Measurements from ENCODE around the gene DOCK3.
"Not testable (repeated sequence)": the region's sequence is repeated elsewhere in the genome, so short reads cannot be mapped to it uniquely, and the experiment has no call there.

DOCK3 gene

DNA sequence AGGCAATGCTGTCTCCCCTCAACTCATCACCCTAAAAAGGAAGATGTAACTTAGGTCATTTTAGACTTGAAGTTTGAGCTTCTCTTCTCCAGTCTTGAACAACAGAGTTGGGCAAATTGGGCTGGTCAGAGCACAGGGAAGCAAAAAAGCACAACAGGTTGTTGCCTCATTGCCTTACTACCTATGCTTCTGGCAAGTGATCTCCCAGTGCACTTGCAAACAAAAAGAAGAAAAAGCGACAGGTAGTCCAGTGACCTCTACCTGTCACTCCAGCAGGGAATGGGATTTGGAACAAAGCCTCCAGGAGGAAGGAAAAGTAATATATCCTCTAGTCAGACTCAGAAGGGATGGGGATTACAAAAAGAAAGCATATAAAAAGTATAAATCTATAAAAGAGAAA, 550.1 kb downstream of the DOCK3 start:
- no peak for DNase-seq (ENCODE audit: low spot score)

DNA sequence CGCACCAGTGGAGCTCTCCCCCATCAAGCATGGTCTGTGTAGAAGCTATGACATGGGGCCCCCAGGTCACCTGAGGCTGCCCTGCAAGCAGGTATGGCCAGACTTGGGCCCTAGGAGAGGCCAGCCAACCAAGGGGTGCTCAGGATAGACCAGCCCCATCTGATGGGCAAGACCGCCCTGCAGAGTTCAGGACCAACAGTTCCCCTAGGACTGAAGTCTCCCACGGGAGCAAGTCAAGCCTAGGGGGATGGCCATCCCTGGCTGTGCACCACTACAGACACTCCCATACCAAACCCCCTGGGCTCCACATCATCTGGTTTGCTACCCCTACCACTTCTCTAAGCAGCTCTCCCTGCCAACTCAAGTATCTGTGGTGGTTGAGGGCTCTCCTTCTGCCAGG, 568.2 kb downstream of the DOCK3 start:
- no peak for DNase-seq (ENCODE audit: low spot score)

DNA sequence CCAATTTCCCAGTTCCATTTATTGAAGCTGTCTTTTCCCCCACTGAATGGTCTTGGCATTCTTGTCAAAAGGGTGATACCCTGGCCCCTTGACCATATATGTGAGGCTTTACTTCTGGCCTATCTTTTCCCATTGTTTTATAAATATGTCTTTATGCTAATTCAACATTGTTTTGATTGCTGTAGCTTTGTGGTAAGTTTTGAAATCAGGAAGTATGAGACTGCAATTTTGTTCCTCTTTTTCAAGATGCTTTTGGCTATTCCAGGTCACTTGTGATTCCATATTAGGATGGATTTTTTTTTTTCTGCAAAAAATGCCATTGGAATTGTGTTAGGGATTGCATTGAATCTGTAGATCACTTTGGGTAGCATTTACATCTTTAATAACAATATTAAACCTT, 569.2 kb downstream of the DOCK3 start:
- no peak for DNase-seq (ENCODE audit: low spot score)

DNA sequence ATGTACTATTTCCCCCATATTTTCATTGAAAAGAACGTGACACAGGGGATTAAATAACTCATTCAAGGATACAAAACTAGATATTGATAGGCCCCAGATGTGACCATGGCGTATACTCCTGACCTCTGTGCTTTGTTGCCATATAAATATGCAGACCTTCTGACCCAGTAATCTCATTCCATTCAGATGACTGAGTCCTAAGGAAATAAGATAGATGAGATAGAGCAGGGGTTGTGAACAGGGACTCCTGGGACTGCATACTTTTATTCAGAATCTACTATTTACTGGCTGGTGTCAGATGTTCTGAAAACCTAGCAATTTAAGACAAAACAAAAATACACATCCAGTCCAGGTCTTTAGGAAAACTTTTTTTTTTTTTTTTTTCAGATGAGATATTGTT, 571.1 kb downstream of the DOCK3 start:
- no peak for DNase-seq (ENCODE audit: low spot score)

DNA sequence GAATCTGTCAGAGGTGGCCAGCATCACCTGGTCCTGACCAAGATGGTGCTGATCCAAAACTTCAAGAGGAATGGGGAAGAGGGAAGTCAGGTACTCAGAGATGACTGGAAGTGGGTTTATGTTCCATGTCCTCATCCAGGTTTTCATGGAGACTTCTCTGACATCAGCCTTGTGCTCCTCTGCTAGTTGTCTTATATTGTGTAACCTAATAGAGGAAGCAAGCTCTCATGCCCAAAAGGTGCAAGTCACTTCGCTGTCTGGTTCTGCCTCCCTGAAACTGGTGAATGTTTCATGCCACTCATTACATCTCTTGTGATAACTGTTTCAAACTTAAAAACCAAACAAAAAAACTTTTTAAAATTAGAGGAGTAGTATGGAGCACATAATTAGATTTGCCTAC, 583.1 kb downstream of the DOCK3 start:
- no peak for DNase-seq (ENCODE audit: low spot score)

DNA sequence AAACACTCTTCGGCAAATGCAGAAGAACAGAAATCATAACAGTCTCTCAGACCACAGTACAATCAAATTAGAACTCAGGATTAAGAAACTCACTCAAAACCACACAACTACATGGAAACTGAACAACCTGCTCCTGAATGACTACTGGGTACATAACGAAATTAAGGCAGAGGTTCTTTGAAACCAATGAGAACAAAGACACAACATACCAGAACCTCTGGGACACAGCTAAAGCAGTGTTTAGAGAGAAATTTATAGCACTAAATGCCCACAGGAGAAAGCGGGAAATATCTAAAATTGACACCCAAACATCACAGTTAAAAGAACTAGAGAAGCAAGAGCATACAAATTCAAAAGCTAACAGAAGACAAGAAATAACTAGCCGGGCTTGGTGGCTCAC, 589.4 kb downstream of the DOCK3 start:
- not testable (repeated sequence) for DNase-seq (ENCODE audit: low spot score)

DNA sequence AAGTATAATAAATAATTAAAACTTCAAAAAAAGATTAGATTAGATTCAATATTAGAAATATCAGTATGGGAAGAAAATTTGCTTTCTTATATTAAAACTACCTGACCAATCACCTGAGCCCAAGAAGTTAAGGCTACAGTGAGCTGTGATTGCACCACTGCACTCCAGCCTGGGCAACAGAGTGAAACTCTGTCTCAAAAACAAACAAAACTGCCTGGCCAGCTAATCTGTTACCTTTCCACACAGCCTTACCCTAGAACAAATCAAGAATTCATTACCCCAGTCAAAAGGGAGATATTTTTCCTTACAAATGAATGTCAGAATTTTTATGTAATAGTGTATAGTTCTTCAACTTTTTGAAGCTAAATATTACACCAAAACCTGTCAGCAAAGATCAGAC, 593.4 kb downstream of the DOCK3 start:
- DNase-seq (ENCODE audit: low spot score): no peak

DNA sequence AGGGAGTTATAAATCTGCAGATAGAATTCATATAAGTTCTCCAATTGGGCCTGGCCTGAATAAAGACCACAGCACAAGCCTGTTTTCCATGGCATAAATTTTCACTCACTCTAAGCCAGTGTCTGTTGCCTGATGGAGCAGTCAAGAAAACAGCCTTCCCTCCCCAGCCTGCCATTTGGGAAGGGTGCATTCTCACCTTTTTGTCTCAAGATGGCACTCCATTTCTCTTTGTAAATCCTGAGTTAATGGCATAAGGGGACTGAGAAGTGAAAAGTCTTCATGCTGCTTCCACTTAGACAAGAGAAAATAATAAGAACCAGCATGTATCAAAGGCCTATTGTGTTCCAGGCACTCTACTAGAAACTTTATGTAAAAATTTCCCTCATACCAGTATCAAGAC, 594.7 kb downstream of the DOCK3 start:
- no peak for DNase-seq (ENCODE audit: low spot score)

DNA sequence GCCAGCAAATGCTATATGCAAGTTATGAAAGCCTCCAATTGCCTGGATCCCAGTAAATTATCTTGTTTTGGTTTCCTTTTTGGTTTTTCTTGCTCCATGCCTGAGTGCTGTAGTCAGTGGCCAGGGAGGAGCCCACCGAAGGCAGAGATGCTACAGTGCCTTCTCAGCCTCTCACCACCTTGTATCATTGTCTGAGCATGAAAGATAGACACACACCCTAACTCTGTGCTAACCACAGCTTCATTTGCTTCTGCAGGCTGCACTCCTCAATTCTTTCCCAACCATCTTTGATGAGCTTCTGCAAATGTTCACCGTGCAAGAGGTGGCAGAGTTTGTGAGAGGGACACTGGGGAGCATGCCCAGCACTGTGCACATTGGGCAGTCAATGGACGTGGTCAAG, 595.8 kb downstream of the DOCK3 start:
- no peak for DNase-seq (ENCODE audit: low spot score)

DNA sequence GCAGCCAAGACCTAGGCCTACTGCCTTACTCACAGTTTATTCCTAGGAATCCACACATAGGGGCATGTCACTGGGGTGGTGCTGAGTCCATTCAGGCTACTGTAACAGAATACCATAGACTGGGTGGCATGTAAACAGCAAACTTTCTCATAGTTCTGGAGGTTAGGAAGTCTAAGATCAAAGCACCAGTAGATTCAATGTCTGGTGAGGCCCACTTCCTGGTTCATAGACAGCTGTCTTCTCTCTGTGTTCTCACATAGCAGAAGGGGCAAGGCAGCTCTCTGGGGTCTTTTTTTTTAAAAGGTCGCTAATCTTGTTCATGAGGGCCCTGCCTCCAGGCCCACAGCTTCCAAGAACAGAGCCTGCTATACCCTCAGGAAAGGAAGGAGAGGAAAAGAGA, 596.4 kb downstream of the DOCK3 start:
- no peak for DNase-seq (ENCODE audit: low spot score)

DNA sequence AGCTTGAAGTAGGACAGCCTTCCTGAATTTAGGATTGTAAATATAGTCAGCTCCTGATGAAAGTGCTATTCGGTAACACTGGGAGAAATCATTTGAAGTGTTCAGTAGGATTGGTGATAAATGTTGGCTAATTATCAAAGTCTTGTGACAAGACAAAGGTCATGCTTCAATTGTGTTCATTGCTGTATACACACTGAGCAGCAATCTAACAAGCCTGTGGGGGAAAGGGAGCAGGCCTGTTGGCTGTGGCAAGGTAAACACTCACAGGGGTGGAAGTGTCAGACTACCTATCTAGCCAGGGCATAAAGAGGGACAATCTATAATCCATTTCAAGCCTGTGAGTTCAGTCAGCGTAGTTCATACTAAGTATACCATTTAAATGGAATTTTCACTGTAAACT, 599.3 kb downstream of the DOCK3 start:
- no peak for DNase-seq (ENCODE audit: low spot score)

DNA sequence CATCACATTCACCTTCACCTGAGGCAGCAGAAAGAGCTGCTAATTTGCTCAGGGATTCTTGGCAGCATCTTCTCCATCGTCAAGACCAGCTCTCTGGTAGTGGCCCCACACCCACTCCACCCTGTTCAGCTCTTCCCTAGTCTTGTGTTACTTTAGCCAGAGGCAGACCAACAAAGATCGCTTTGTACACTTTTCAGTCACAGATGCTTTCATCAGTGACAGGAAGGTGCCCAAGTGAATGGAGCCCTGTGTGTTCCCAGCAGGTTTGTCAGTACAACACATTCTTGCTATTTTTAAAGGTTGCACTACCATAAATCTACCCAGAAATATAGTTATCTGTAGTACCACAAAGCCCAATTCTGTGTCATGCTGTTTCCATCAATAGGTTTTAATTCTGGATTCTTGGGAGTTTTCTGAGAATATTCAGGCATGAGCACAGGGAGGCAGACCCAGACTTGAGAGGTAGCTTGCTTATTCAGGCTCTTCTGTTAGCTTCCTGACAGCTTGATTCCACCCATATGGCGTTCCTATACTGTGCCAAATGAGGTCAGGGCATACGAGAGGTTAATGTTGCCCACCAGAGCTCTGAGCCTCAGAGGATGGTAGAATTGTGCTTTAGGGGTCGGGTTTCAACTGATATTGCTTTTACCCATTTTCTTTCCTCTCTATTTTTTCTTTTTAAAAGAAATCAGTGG, 600.5 kb downstream of the DOCK3 start:
- no peak for DNase-seq (ENCODE audit: low spot score)

DNA sequence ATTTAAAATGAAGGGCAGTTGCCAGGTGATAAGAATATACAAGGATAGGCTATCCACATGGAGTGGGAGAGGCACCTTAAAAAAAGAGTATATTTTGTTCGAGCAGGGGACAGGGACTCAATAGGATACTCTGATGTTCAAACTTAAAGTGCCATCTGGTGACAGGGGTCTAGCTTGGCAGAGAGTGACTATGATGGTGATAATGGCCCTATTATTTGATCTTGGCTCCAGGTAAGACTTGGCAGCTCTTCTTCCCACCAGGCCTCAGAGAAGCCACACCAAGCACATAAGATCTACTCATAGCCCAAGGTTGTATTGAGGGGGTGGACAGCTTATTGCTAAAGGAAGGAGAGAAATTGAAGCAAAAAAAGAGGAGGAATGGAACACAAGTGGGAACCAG, 601.3 kb downstream of the DOCK3 start:
- no peak for DNase-seq (ENCODE audit: low spot score)

DNA sequence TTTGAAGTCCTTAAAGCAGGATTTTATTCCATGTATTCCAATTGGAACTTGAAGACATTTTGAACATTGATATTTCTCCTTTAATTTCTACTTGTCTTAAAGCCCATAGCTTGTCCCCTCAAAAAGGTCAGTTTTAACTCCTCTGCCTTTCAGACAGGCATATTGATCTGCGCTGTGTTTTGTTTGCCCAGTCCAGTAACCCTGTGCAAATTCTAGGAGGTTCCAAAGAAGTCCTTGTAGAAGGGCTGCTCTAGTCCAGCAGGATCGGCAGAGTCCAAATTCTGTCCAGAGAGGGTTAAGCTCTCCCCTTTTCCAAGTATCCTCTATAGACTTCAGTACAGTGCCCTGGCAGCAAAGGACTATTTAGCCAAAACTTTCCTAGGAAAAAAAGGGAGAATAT, 604.7 kb downstream of the DOCK3 start:
- no peak for DNase-seq (ENCODE audit: low spot score)

DNA sequence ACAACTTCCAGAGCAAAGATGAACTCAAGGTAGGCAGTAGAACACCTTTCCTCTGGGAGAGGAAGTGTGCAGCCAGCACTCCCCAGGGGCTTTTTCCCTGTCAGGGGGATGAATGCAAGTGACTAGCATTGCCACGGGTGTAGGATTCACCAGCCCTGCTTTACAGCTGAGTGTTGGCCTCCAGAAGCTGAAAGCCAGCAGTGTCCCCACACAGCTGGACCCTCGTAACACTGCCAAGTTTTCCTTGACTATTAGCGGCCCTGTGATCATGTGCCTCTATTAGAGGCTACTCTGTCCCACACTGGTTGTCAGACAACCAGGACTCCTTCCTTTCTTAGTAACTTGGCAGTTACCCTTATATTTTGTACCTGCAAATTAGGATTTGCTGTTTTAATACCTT, 605.4 kb downstream of the DOCK3 start:
- no peak for DNase-seq (ENCODE audit: low spot score)

DNA sequence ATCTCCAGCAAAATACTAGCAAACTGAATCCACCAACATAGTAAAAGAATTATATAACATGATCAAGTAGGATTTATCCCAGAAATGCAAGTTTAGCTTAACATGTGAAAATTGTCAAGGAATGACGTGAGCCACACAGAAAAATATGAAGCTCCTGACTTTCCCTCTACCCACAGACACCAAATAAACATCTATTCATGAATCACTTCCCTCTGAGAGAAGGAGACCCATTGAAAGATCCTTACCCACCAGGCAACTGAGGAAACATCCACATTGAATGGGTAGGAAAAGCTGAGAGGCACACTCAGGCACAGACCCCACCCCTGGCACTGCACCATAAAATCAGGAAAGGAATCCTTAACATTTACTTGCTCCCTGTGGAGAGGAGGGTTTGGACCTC, 608.2 kb downstream of the DOCK3 start:
- DNase-seq (ENCODE audit: low spot score): no peak

DNA sequence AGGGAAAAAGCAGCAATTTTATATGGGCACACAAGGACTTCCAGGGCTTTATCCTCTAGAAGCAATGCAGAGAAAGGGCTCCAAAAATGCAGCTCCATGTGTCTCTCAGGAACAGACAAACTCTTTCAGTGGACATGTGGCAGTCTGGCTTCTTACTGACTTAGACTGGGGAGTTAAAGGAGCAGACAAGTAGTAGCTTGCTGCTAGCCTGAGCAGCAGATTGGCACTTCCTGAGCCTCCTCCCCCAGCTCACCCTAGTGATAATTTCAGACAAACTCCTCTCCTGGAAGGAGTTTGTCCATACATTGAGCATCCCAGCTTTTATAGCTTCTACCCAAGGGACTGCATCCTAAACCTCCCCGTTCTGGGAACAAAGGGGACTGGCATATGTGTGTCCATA, 608.7 kb downstream of the DOCK3 start:
- no peak for DNase-seq (ENCODE audit: low spot score)

DNA sequence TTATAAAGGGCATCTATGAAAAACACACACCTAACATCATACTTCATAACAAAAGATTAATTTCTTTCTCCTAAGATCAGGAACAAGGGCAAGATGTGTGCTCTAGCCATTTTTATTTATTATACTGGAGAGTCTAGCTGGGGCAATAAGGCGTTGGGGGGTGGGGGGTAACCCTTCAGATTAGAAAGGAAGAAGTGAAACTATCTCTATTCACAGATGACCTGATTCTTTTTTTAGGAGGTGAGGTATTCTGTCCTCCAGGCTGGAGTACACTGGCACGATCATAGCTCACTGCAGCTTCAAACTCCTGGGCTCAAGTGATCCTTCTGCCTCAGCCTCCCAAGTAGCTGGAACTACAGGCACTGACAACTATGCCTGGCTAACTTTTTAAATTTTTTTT, 620.9 kb downstream of the DOCK3 start:
- no peak for DNase-seq (ENCODE audit: low spot score)

DNA sequence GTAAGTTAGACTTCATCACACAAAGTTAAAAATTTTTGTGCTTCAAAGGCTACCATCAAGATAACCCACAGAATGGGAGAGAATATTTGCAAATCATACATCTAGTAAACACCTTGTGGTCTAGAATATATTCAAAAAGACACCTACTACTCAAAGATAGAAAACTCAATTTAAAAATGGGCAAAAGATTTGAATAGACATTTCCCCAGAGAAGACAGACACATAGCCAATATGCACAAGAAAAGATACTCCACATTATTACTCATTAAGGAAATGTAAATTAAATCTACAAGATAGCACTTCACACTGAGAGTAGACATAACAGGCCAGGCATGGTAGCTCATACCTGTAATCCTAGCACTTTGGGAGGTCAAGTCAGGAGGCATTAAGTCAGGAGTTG, 622.6 kb downstream of the DOCK3 start:
- no peak for DNase-seq (ENCODE audit: low spot score)

DNA sequence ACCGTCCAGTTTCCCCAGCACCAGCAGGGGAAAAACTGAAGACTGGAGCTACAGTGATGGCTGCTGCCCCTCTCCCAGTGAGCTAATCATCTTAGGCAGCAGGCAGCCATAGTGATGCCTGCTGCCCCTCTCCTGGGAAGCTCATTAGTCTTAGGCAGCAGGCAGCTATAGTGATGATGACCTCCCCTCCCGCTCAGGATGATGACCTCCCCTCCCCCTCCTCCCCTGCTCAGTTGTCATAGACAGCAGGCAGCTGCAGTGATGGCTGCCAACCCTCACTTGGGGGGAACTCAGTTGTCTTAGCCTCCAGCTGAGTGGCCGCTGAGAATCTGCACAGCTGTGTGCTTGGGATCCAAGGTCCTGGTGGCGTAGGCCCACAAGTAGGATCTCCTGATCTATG, 629.5 kb downstream of the DOCK3 start:
- no peak for DNase-seq (ENCODE audit: low spot score)

DNA sequence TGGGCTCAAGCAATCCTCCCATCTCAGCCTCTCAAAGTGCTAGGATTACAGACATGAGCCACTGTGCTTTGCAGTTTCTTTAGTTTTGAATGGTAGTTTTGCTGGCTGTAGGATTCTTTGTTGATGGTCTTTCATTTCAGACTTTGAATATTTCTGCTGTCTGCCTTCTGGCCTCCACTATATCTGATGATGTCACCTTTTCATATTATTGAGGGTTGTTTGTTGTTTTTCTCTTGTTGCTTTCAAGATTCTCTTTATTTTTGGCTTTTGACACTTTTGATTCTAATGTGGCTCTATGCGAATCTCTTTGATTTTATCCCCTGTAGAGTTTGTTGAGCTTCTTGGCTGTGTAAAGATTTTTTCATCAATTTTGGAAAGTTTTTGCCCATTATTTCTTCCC, 631.4 kb downstream of the DOCK3 start:
- no peak for DNase-seq (ENCODE audit: low spot score)

DNA sequence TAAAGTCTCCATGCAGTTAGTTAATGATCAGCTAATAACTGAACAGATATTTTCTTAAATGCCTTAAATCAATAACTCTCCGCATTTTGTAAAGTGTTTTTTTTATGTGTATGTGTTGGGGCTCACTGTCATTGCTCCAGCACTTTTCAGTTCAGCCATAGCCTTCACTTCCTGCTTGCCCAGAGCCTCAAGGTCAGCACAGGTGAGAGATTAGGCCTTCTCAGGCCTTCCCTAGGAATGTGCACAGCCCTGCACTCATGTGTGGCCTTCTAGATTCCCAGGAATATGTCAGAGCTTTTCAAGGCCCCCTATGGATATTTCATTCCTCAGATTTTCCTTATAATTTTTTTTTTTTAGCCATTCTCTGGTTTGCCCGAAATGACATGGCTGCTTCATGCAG, 632.7 kb downstream of the DOCK3 start:
- DNase-seq (ENCODE audit: low spot score): no peak

DNA sequence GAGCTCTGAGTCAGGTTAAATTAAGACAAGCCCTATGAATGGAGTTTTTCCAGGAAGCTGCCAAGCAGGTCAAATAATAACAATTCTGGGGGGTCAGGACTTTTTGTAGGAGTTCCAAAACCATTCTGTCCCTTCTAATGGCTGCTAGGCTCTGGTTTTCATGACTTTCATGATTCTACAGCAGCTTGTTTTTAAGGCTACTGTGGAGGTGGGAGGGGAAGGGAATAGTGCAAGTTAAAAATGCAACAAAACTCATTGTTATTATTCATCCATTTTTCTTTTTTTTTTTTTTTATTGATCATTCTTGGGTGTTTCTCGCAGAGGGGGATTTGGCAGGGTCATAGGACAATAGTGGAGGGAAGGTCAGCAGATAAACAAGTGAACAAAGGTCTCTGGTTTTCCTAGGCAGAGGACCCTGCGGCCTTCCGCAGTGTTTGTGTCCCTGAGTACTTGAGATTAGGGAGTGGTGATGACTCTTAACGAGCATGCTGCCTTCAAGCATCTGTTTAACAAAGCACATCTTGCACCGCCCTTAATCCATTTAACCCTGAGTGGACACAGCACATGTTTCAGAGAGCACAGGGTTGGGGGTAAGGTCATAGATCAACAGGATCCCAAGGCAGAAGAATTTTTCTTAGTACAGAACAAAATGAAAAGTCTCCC, 633.3 kb downstream of the DOCK3 start:
- DNase-seq (ENCODE audit: low spot score): not testable (repeated sequence)

DNA sequence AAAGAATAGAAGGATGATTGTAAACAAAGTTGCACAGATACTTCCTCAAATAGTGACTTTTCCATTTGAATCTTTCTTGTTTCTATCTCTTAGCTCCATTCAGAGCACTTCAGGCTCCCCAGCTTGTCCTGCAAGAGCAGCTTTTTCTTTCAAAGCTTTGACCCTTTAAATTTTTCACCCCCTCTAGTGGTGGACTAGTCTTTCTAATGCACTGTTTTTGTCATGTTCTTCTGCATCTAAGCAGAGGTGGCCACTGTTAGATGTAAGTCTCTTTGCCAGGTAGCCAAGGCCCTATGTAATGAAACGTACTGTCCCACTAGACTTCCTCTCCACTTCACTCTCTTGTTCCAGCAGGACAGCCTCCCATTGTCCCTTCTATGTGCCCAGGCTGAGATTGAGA, 636.3 kb downstream of the DOCK3 start:
- peak; percentile 42 for DNase-seq (ENCODE audit: low spot score)

Data from CD4-positive, alpha-beta T cell treated with Interleukin-2 at 100 ng/mL for 4 hours (primary cell).